ENCODE data around the gene LDLRAP1.

GRCh38 chr1:25538191-25538767 lies 5.1 kb upstream of the LDLRAP1 start:
- TF ChIP-seq POLR2A (IDR thresholded peaks at IDR 0.05) (no peak), CTCF (IDR thresholded peaks at IDR 0.05) (no peak), POLR2AphosphoS5 (IDR thresholded peaks at IDR 0.05) (no peak)

Data from sigmoid colon (tissue), 4 donors.